WERI-Rb-1 (cell line): ENCODE results near the gene HOXA11.

Source experiments
- DNase-seq: peaks from one replicate; pipeline ENCODE4 v3.0.0-alpha.2; 2020
- H3K27ac ChIP-seq: fragments of 250-450 bp; sonication (Bioruptor Pico); 2 replicates; pipeline ENCODE4 v1.5.1; 2020; ENCODE audit warnings: mild to moderate bottlenecking, moderate library complexity
- H3K27me3 ChIP-seq: fragments of 250-450 bp; sonication (Bioruptor Pico); 2 replicates; pipeline ENCODE4 v1.5.1; 2021; ENCODE audit warnings: mild to moderate bottlenecking, low read depth, moderate library complexity; ENCODE audit not compliant: insufficient read depth, severe bottlenecking
- H3K36me3 ChIP-seq: fragments of 250-450 bp; sonication (Bioruptor Pico); 2 replicates; pipeline ENCODE4 v1.5.1; 2020; ENCODE audit warnings: mild to moderate bottlenecking, moderate library complexity
- H3K4me3 ChIP-seq: 2 replicates; pipeline ENCODE4 v1.5.1; 2011; ENCODE audit warnings: low read depth, mild to moderate bottlenecking, control low read depth, low read length
- H3K9me3 ChIP-seq: fragments of 250-450 bp; sonication (Bioruptor Pico); 2 replicates; pipeline ENCODE4 v1.5.1; 2021; ENCODE audit warnings: mild to moderate bottlenecking, moderate library complexity; ENCODE audit not compliant: severe bottlenecking
- TF ChIP-seq, protein P1 (sequence below): IDR thresholded peaks from 2 replicates; pipeline ENCODE4 v1.5.1; 2011; ENCODE audit warnings: low read depth, mild to moderate bottlenecking, control low read depth, inconsistent platforms, low read length

The HOXA11 gene

DNA sequence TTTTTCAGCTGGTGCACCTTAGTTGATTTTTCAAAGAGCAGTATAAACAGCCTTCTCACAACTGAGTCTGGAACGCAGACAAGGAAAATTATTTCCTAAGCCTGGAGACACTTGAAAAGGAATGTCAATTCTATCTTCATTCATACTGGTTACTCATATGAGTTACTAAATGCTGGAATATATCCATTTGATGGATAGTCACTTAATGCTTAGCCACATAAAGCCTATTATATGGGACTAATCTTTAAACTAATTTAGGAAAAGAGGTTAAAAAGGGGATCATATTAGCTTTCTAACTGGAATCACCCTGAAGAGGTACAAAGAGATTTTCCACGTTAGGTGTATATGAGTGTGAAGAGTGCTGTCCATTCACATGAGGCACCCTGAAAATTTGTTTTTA is 52.8 kb downstream of the HOXA11 start:
- TF ChIP-seq, protein P1, sequence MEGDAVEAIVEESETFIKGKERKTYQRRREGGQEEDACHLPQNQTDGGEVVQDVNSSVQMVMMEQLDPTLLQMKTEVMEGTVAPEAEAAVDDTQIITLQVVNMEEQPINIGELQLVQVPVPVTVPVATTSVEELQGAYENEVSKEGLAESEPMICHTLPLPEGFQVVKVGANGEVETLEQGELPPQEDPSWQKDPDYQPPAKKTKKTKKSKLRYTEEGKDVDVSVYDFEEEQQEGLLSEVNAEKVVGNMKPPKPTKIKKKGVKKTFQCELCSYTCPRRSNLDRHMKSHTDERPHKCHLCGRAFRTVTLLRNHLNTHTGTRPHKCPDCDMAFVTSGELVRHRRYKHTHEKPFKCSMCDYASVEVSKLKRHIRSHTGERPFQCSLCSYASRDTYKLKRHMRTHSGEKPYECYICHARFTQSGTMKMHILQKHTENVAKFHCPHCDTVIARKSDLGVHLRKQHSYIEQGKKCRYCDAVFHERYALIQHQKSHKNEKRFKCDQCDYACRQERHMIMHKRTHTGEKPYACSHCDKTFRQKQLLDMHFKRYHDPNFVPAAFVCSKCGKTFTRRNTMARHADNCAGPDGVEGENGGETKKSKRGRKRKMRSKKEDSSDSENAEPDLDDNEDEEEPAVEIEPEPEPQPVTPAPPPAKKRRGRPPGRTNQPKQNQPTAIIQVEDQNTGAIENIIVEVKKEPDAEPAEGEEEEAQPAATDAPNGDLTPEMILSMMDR: no peak
- no peak for DNase-seq
- H3K36me3 ChIP-seq: no peaks in the 10 kb centered on the region
- H3K9me3 ChIP-seq: no peaks in the 10 kb centered on the region
- peaks cover 47% of the 10 kb centered on the region for H3K27me3 ChIP-seq
- H3K4me3 ChIP-seq: no peak overlapping the region
- no peak overlapping the region for H3K27ac ChIP-seq

DNA sequence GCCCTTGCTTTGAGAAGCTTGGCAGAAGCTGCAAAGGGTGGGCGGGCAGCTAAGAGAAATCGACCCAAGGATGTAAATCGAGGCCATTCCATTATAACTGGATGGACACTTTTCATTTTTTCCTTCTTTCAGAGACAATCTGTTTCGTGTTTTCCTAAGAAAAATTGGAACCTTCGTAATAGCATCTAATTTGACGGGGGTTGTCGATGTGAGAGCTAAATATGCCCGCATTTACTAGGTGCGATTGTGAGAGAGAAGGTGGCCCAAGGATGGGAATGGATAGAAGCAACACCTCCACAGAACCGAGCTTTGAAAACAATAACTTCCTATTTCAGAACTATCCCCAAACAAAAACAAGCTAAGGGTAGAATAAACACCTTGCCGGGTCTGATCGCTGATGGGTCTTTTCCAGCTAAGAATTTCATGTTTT is 53.6 kb downstream of the HOXA11 start:
- no peaks in the 10 kb centered on the region for H3K36me3 ChIP-seq
- no peaks in the 10 kb centered on the region for H3K9me3 ChIP-seq
- no peak for DNase-seq
- TF ChIP-seq, protein P1: no peak
- H3K27ac ChIP-seq: peak overlapping the region; percentile 67
- peaks cover 43% of the 10 kb centered on the region for H3K27me3 ChIP-seq
- H3K4me3 ChIP-seq: peak overlapping the region; percentile 46
